NCI-H2196 treated with DMSO at 0.1 percent for 48 hours (cell line): ENCODE data around the gene GLI3.

ENCODE experiments used
- DNase-seq: peaks from one replicate; lab custom pipeline; 2025; ENCODE audit not compliant: unreplicated experiment; lab: John Stamatoyannopoulos, UW

GLI3 gene

GRCh38 chr7:42145539-42145938 lies 91.5 kb downstream of the GLI3 start:
- DNase-seq, result no peak

GRCh38 chr7:42144604-42145003 lies 92.4 kb downstream of the GLI3 start:
- DNase-seq, result no peak

- DNase-seq, result no peak
These were observed 93.1 kb downstream of the GLI3 start for GRCh38 chr7:42143711-42144600.

GRCh38 chr7:42142089-42142488 lies 94.9 kb downstream of the GLI3 start:
- no peak for DNase-seq

- no peak for DNase-seq
These were observed 97.3 kb downstream of the GLI3 start for GRCh38 chr7:42139751-42140150.

GRCh38 chr7:42138691-42139090 lies 98.3 kb downstream of the GLI3 start:
- DNase-seq, result no peak

- no peak for DNase-seq
These were observed 99.1 kb downstream of the GLI3 start for GRCh38 chr7:42137941-42138340.

GRCh38 chr7:42137431-42137830 lies 99.6 kb downstream of the GLI3 start:
- no peak for DNase-seq

GRCh38 chr7:42135728-42136127 lies 101.3 kb downstream of the GLI3 start:
- no peak for DNase-seq

- no peak for DNase-seq
These were observed 102.6 kb downstream of the GLI3 start for GRCh38 chr7:42134276-42134876.

GRCh38 chr7:42133321-42133720 lies 103.7 kb downstream of the GLI3 start:
- no peak for DNase-seq

- DNase-seq, result no peak
These were observed 108.3 kb downstream of the GLI3 start for GRCh38 chr7:42128703-42129102.

GRCh38 chr7:42127232-42127622 lies 109.8 kb downstream of the GLI3 start:
- no peak for DNase-seq

GRCh38 chr7:42126475-42127231 lies 110.4 kb downstream of the GLI3 start:
- no peak for DNase-seq

- no peak for DNase-seq
These were observed 111.7 kb downstream of the GLI3 start for GRCh38 chr7:42125321-42125720.

GRCh38 chr7:42123716-42124115 lies 113.3 kb downstream of the GLI3 start:
- no peak for DNase-seq

- DNase-seq, result no peak
These were observed 116.8 kb downstream of the GLI3 start for GRCh38 chr7:42120191-42120590.

GRCh38 chr7:42117201-42117600 lies 119.8 kb downstream of the GLI3 start:
- no peak for DNase-seq

GRCh38 chr7:42115795-42116194 lies 121.2 kb downstream of the GLI3 start:
- DNase-seq, result no peak

GRCh38 chr7:42110333-42110732 lies 126.7 kb downstream of the GLI3 start:
- no peak for DNase-seq

- no peak for DNase-seq
These were observed 128.0 kb downstream of the GLI3 start for GRCh38 chr7:42108803-42109528.
